GM20000 (cell line): ENCODE measurements around the gene HHIPL1.
A peak's percentile ranks its signal among the peaks of the same experiment; 100 is the strongest.

ENCODE experiments used
- DNase-seq: peaks from one replicate; pipeline ENCODE4 v3.0.0; 2012; ENCODE audit warnings: low spot score
- CTCF ChIP-seq: IDR thresholded peaks from 2 replicates; pipeline ENCODE4 v1.5.1; 2012; ENCODE audit warnings: mild to moderate bottlenecking, control low read depth; ENCODE audit errors: extremely low read depth, missing control alignments

The HHIPL1 gene

GRCh38 chr14:99715266-99716000 is 70.5 kb downstream of the HHIPL1 start:
- no peak for DNase-seq
- TF ChIP-seq CTCF = no peak

- TF ChIP-seq CTCF = no peak
These were observed 71.3 kb downstream of the HHIPL1 start for GRCh38 chr14:99716091-99716849.

GRCh38 chr14:99716850-99717681 is 72.1 kb downstream of the HHIPL1 start:
- no peak for DNase-seq
- no peak for TF ChIP-seq CTCF

More at GRCh38 chr14:99716091-99716849, 71.3 kb downstream of the HHIPL1 start:
- no peak for DNase-seq

- no peak for TF ChIP-seq CTCF
- DNase-seq = no peak
These were observed 72.7 kb downstream of the HHIPL1 start for GRCh38 chr14:99717682-99718013.

- peak; percentile 71 for DNase-seq
- no peak for TF ChIP-seq CTCF
These were observed 73.3 kb downstream of the HHIPL1 start for GRCh38 chr14:99718031-99718810.

- DNase-seq = no peak
- TF ChIP-seq CTCF = no peak
These were observed 73.9 kb downstream of the HHIPL1 start for GRCh38 chr14:99718811-99719192.
